ENCODE results near the gene EEF1AKMT4. TPM values are rescaled to one million over a fixed set of nuclear protein-coding genes. Genes with fewer than 3 reads are reported as not detected.

Gene EEF1AKMT4
- total and polyA plus RNA-seq, 10 of the 15 experiments (the other 5 are each of a cell fraction or from before 2014, with no cell fraction given): 7.5 to 26.8 (median 18.3) TPM

GRCh38 chr3:184238246-184238818, 11.1 kb upstream of the EEF1AKMT4 start (continued):
- TF ChIP-seq USF1 (IDR thresholded peaks at IDR 0.05; ENCODE audit: borderline replicate concordance, extremely low read length, insufficient read depth, low read depth, low read length) (no peak), ZZZ3 (IDR thresholded peaks at IDR 0.05; ENCODE audit: control insufficient read depth, insufficient read length, low read depth) (no peak)

GRCh38 chr3:184239221-184239620, 10.3 kb upstream of the EEF1AKMT4 start:
- ChIA-PET SMC1A (ENCODE audit: uncharacterized antibody, unreplicated experiment) (no interaction called here), RAD21 (ENCODE audit: unreplicated experiment) (no interaction called here), CTCF (interaction anchor here (3.5 kb wide), 1 partner anchor 12 kb away, joined by 23 read pairs; no protein-coding TSS in a partner anchor), POLR2A (no interaction called here)
- intact Hi-C loops (cut with micrococcal nuclease; ENCODE audit: unreplicated experiment) (no loop called here), in situ Hi-C loops (cut with MboI) (no loop called here)
- H3K9me3 ChIP-seq (replicated peaks; ENCODE audit: control insufficient read depth, insufficient read depth, low read length): no peaks in the 10 kb centered on the region
- no TSS peak for BruUV-seq (replicated peaks)
- H2AFZ ChIP-seq (ENCODE audit: control insufficient read depth, low read depth, low read length): no peak overlapping the region
- H3K36me3 ChIP-seq (ENCODE audit: control insufficient read depth in 2 of 2, insufficient read depth in 2 of 2, low read length in 1 of 2): peaks cover 11 to 15% of the 10 kb centered on the region in 2 experiments; a peak in 3 of 4 replicates
- no peak overlapping the region for H3K4me3 ChIP-seq
- WGBS (ENCODE audit: insufficient coverage, insufficient replicate concordance, low lambda C conversion rate, missing lambda C conversion rate): 76% methylated on average over 8 of the region's 8 CpGs
- ATAC-seq (no peak), FAIRE-seq (no peak), DNase-seq (ENCODE audit: low read depth, low spot score) (no peak)
- H3K4me2 ChIP-seq (ENCODE audit: control insufficient read depth, insufficient read depth): no peak overlapping the region
- H3K4me1 ChIP-seq (ENCODE audit: control insufficient read depth, insufficient read depth, low read length): no peaks in the 10 kb centered on the region
- H4K20me1 ChIP-seq (ENCODE audit: control insufficient read depth, insufficient read depth): no peaks in the 10 kb centered on the region
- H3K79me2 ChIP-seq (ENCODE audit: control insufficient read depth, insufficient read depth, low read length): no peaks in the 10 kb centered on the region
- no peaks in the 10 kb centered on the region for H3K27me3 ChIP-seq (replicated peaks in 1 of 2; ENCODE audit: control insufficient read depth in 2 of 2, insufficient read depth in 2 of 2, low read length in 1 of 2)
- H3K27ac ChIP-seq (ENCODE audit: control insufficient read depth, insufficient read depth): no peak overlapping the region
- no peak overlapping the region for H3K9ac ChIP-seq (ENCODE audit: control insufficient read depth, insufficient read depth, low read length)
- TF ChIP-seq STAT1 (conservative IDR thresholded peaks at IDR 0.05) (no peak), SPI1 (IDR thresholded peaks at IDR 0.05; ENCODE audit: borderline replicate concordance, insufficient read depth, low read depth, low read length) (no peak), NR2F1 (conservative IDR thresholded peaks at IDR 0.05) (no peak), ATF3 (IDR thresholded peaks at IDR 0.05; ENCODE audit: borderline replicate concordance, extremely low read depth, low read depth, low read length) (no peak), ESRRA (IDR thresholded peaks at IDR 0.05; ENCODE audit: low read length) (no peak), ZNF687 (IDR thresholded peaks at IDR 0.05) (no peak), CHD1 (IDR thresholded peaks at IDR 0.05; ENCODE audit: low read depth, low read length) (no peak), TARDBP (IDR thresholded peaks at IDR 0.05; ENCODE audit: borderline replicate concordance) (no peak), ZBED1 (IDR thresholded peaks at IDR 0.05; ENCODE audit: borderline replicate concordance) (no peak)
